Mucosa of rectum (tissue), 2 donors: ENCODE measurements around the gene SLC9A9.

Experiments used
- H3K27ac ChIP-seq, 2 donors: one replicate each; pipeline ENCODE4 v1.7.0; 2013; ENCODE audit warnings: inconsistent platforms in 2 of 2, low read depth in 2 of 2, low read length in 2 of 2
- H3K27me3 ChIP-seq, 2 donors: one replicate each; pipeline ENCODE4 v1.7.0; 2013; ENCODE audit warnings: low read length in 2 of 2; ENCODE audit not compliant: control insufficient read depth in 2 of 2, insufficient read depth in 2 of 2
- H3K36me3 ChIP-seq, 2 donors: one replicate each; pipeline ENCODE4 v1.7.0; 2013; ENCODE audit warnings: low read length in 2 of 2; ENCODE audit not compliant: control insufficient read depth in 2 of 2, insufficient read depth in 2 of 2
- H3K4me1 ChIP-seq, 2 donors: one replicate each; pipeline ENCODE4 v1.7.0; 2013; ENCODE audit warnings: low read length in 2 of 2, mild to moderate bottlenecking in 1 of 2; ENCODE audit not compliant: control insufficient read depth in 2 of 2, insufficient read depth in 2 of 2
- H3K4me3 ChIP-seq, 2 donors: one replicate each; pipeline ENCODE4 v1.7.0; 2013; ENCODE audit warnings: low read length in 2 of 2
- H3K9ac ChIP-seq, 2 donors: one replicate each; pipeline ENCODE4 v1.7.0; 2013; ENCODE audit warnings: low read length in 2 of 2, low read depth in 1 of 2, mild to moderate bottlenecking in 1 of 2
- H3K9me3 ChIP-seq, 2 donors: one replicate each; pipeline ENCODE4 v1.7.0; 2013; ENCODE audit warnings: low read length in 2 of 2; ENCODE audit not compliant: control insufficient read depth in 2 of 2
- donor health status: healthy.
- donor health status: Normal muscosa, but diverticular disease.

The SLC9A9 gene

DNA sequence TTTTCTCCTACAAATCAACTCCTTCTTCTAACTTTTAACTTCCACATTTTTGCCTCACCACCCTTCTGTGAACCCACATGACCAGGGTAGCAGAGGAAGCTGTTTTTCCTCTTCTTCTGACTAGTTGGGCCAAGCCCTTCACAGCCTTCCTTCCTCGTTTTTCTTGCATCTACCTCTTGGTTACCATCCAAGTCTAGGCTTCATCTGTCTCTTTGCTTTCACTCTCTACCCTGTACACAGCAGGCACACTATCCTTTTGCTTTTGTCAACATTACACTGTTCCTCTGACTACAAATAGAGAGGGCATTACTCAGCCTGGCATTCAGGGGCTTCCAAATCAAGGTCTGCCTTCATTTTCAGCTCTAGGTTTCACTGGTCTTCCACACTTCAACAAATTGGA, 22.0 kb downstream of the SLC9A9 start:
- H3K27me3 ChIP-seq: no peaks in the 10 kb centered on the region
- no peak overlapping the region for H3K4me3 ChIP-seq
- H3K9me3 ChIP-seq: no peaks in the 10 kb centered on the region
- no peak overlapping the region for H3K9ac ChIP-seq
- H3K27ac ChIP-seq: no peak overlapping the region
- H3K36me3 ChIP-seq: no peaks in the 10 kb centered on the region
- peaks cover 0 to 3% of the 10 kb centered on the region in 2 donors for H3K4me1 ChIP-seq

DNA sequence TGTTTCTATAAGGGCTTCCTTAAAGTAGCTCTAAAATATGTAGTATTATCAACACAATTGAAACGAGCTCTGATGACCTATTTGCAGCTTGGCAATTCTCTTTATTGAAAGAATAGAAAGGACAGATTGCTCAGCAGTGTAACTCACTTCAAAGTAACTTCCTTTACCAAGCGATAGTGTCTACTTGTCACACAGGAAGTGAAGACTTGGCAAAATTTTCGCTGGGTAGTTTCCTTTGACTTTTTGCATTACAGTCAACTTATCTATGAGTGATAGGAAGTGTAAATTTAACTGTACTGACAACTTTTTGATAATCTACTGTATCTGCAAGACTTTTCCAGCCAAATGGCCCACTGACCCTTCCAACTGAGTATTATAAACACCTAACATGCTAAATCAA, 22.8 kb downstream of the SLC9A9 start:
- no peaks in the 10 kb centered on the region for H3K27me3 ChIP-seq
- peaks cover 0 to 3% of the 10 kb centered on the region in 2 donors for H3K4me1 ChIP-seq
- no peaks in the 10 kb centered on the region for H3K9me3 ChIP-seq
- no peak overlapping the region for H3K9ac ChIP-seq
- no peak overlapping the region for H3K4me3 ChIP-seq
- H3K36me3 ChIP-seq: no peaks in the 10 kb centered on the region
- no peak overlapping the region for H3K27ac ChIP-seq

DNA sequence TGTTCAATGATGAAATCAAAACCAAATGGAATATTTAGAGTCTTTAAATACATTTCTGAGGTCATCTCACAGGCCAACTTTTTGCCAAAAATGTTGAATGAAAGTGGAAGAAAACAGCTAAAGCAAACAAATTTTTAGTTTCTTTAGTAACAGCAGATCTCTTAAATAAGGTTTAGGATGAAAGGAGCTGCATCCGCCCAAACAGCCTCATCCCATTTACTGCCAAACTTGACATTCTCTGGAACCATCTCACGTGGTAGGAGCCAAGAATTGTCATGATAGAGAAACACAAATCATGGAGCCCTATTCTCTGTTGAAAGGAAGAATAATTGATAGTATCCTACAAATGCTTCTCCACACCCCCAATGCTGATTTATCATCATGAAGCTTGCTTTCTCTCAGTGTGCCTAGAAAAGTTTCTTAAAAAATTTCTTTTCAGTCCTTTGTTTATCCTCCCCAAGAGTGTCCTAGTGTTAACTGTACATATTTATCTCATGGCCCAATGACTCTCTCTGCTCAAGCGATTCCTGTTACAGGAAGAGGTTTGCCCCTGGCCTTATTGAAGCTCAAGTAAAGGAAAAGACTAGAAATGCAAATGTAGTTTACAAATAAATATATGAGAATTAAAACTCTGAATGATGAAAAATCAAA, 23.4 kb downstream of the SLC9A9 start:
- no peak overlapping the region for H3K9ac ChIP-seq
- H3K27me3 ChIP-seq: no peaks in the 10 kb centered on the region
- H3K4me1 ChIP-seq: peaks cover 0 to 3% of the 10 kb centered on the region in 2 donors
- no peak overlapping the region for H3K4me3 ChIP-seq
- no peaks in the 10 kb centered on the region for H3K9me3 ChIP-seq
- H3K27ac ChIP-seq: no peak overlapping the region
- no peaks in the 10 kb centered on the region for H3K36me3 ChIP-seq

DNA sequence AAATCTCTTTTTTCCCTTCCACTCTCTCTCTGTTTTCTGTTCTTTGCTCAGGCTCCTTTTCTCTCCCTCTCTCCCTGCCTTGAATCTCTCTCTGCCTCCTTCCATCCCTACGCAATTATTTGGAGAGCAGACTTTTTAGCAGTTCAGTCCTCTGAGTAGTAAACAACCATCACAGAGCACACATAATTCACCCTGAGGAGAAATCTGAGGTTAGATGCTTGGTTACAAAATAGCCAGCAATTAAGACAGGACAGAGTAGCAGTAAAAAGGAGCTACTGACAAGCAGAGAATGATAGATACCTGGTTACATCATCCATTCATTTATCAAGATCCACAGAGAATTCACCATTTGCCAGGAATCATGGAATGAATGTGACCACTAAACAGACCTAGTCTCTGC, 25.5 kb downstream of the SLC9A9 start:
- H3K4me3 ChIP-seq: no peak overlapping the region
- H3K9ac ChIP-seq: no peak overlapping the region
- peaks cover 0 to 3% of the 10 kb centered on the region in 2 donors for H3K4me1 ChIP-seq
- no peaks in the 10 kb centered on the region for H3K36me3 ChIP-seq
- no peaks in the 10 kb centered on the region for H3K27me3 ChIP-seq
- no peaks in the 10 kb centered on the region for H3K9me3 ChIP-seq
- H3K27ac ChIP-seq: no peak overlapping the region

DNA sequence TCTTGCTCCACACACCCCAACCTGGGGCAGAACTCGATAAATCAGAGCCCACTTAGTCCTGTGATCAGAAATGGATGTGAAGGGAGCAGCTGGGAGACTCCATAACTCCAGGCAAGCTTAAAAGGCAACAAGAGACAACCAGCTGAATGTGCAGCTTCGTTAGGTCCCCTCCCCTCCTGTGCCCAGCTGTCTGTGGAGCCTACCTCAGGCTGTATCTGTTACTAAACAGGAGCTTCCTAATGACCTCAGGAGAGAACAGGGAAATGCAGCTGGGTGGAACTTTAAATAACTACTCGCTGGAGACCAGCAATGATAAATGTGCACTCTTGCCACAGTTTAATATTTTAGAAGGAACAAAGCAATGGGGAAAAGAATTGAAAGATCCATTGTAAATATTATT, 25.9 kb downstream of the SLC9A9 start:
- no peaks in the 10 kb centered on the region for H3K27me3 ChIP-seq
- no peak overlapping the region for H3K27ac ChIP-seq
- H3K4me1 ChIP-seq: peaks cover 0 to 3% of the 10 kb centered on the region in 2 donors
- no peak overlapping the region for H3K9ac ChIP-seq
- H3K36me3 ChIP-seq: no peaks in the 10 kb centered on the region
- no peaks in the 10 kb centered on the region for H3K9me3 ChIP-seq
- H3K4me3 ChIP-seq: no peak overlapping the region

DNA sequence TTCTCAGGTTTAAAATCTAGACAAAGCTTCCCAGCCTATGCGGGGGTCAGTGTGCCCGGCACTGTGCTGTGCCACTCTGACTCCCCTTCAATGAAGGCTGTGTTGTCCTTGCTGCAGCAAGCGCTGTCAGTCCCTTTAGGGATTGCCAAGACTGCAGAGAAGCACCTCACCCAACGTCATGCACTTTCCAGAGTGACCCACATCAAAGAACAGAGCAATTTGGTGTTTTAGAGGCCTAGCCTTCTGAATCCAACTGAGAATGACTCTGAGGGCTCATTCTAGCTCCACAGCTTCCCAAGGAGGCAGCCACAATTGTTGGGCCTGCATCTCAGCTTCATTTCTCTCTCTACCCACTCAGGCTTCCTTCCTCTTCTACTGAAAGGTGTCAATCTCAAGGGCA, 26.4 kb downstream of the SLC9A9 start:
- H3K9ac ChIP-seq: no peak overlapping the region
- H3K4me3 ChIP-seq: no peak overlapping the region
- peaks cover 0 to 3% of the 10 kb centered on the region in 2 donors for H3K4me1 ChIP-seq
- H3K27ac ChIP-seq: no peak overlapping the region
- H3K9me3 ChIP-seq: no peaks in the 10 kb centered on the region
- no peaks in the 10 kb centered on the region for H3K36me3 ChIP-seq
- no peaks in the 10 kb centered on the region for H3K27me3 ChIP-seq

DNA sequence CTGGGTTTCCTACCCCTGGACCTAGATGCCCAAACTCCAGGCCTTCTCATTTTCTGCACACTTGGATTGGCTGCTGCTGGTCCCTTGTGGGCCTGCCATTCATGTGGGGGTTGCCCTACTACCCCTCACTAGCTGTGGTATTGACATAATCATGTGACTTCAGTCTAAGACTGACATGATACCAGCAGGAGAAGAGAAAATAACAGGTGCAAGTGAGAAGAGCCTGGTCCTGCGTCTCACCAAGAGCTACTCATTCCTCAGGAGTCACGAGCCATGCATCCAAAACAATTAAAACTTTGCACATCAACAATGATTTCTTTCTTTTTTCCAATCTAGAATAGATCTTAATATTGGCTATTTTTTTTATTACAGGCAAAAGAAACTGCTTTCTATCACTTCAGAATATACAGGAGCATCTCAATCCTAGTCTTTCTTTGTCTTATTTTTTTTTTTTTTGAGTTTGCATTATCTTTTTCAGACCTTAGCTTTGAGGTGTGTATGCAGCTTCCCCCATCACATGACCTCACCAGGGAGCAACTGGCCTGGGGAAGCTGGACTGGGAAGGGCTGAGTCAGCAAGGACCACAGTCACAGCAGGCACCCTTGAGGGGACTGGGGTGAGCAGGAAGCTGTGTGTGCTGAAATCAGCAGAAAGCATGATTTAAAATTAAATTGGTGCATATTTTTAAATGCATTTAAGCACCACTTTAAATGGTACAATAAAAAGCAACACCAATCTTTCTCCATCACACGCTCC, 27.6 kb downstream of the SLC9A9 start:
- Histone ChIP-seq H3K4me1 (peaks cover 0 to 3% of the 10 kb centered on the region in 2 donors), H3K4me3 (no peak overlapping the region), H3K9me3 (no peaks in the 10 kb centered on the region), H3K36me3 (no peaks in the 10 kb centered on the region), H3K27me3 (no peaks in the 10 kb centered on the region), H3K27ac (no peak overlapping the region), H3K9ac (no peak overlapping the region)

DNA sequence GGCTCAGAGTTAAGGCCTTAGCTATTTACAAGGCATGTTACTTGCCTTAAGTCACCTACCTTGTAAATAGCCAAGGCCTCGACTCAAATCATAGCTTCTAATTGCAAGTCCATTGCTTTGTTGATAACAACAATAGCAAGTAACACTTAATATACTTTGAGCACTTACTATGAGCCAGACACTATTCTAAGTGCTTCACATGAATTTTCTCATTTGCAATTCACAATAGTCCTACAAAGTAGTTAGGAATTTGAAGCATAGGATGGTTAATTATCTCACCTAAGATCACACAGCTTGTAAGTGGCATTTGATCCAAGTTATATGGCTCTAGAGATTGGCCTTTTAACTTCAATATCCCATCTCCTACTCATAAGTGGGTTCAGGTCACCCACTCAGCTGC, 28.4 kb downstream of the SLC9A9 start:
- H3K4me3 ChIP-seq: no peak overlapping the region
- no peaks in the 10 kb centered on the region for H3K27me3 ChIP-seq
- H3K4me1 ChIP-seq: peaks cover 0 to 3% of the 10 kb centered on the region in 2 donors
- no peaks in the 10 kb centered on the region for H3K36me3 ChIP-seq
- no peak overlapping the region for H3K27ac ChIP-seq
- H3K9ac ChIP-seq: no peak overlapping the region
- H3K9me3 ChIP-seq: no peaks in the 10 kb centered on the region

DNA sequence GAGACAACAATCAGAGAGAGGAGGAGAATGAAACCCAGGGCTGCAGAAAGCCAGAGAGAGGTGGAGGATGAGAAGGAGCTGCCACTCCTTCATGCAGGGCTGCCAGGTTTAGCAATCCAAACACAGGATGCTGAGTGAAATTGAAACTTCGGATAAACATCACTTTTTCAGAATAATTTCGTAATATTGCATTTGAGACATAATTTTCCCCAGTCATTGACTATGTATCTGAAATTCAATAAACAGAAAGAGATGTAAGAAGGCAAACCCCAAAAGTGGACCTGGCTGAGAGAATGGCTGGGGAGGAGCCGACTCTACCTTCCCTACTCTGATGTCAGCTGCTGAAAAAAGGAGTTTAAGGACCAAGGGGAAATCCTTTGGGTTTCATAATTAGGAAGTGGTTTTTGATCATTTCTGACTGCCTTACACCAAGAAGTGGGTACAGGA, 33.8 kb downstream of the SLC9A9 start:
- H3K27ac ChIP-seq: no peak overlapping the region
- no peaks in the 10 kb centered on the region for H3K9me3 ChIP-seq
- peaks cover 0 to 4% of the 10 kb centered on the region in 2 donors for H3K4me1 ChIP-seq
- H3K4me3 ChIP-seq: no peak overlapping the region
- H3K9ac ChIP-seq: no peak overlapping the region
- H3K36me3 ChIP-seq: no peaks in the 10 kb centered on the region
- no peaks in the 10 kb centered on the region for H3K27me3 ChIP-seq

DNA sequence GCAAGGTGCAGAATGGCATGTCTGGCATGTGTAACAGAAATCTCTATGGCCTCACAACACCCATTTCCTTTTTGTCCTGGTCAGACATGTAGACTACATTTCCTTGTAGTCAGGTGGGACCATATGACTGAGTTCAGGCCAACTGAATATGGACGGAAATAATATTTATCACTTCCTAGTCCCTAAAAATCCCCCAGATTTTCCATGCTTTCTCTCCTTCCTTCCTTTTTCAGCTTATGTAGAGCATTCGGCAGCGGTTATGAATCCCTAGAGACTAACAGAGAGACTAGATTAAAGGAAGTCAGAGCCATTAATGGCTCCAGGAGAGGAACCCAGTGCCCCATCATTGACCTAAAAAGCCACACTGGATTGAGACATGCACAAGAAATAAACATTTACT, 35.8 kb downstream of the SLC9A9 start:
- no peaks in the 10 kb centered on the region for H3K9me3 ChIP-seq
- no peak overlapping the region for H3K9ac ChIP-seq
- H3K4me3 ChIP-seq: no peak overlapping the region
- no peaks in the 10 kb centered on the region for H3K36me3 ChIP-seq
- no peaks in the 10 kb centered on the region for H3K27me3 ChIP-seq
- no peak overlapping the region for H3K27ac ChIP-seq
- peaks cover 4% of the 10 kb centered on the region in 2 donors for H3K4me1 ChIP-seq
